Brain microvascular endothelial cell (primary cell): ENCODE data around the gene CLEC1B.
"Not testable (repeated sequence)": the region's sequence is repeated elsewhere in the genome, so short reads cannot be mapped to it uniquely, and the experiment has no call there.

Experiments used
- DNase-seq: peaks from one replicate; pipeline ENCODE4 v3.0.0-alpha.2; 2020
- H3K27ac ChIP-seq: fragments of 250-450 bp; sonication (Bioruptor Pico); 2 replicates; pipeline ENCODE4 v1.5.1; 2020; ENCODE audit warnings: mild to moderate bottlenecking, moderate library complexity
- H3K27me3 ChIP-seq: fragments of 250-450 bp; sonication (Bioruptor Pico); replicated peaks from 2 replicates; pipeline ENCODE4 v1.5.1; 2020; ENCODE audit warnings: mild to moderate bottlenecking
- H3K36me3 ChIP-seq: fragments of 250-450 bp; sonication (Bioruptor Pico); replicated peaks from 2 replicates; pipeline ENCODE4 v1.5.1; 2020; ENCODE audit warnings: mild to moderate bottlenecking
- H3K4me3 ChIP-seq: 2 replicates; pipeline ENCODE4 v1.5.1; 2011; ENCODE audit warnings: low read depth, mild to moderate bottlenecking, control low read depth, low read length, moderate library complexity
- in situ Hi-C: cut with HindIII; loops from 2 replicates; pipeline ENCODE4 v1.10.0; 2017; ENCODE audit warnings: low sequenced_read_pairs, low pct_ligation_motif_present
- TF ChIP-seq, protein P1 (sequence below): IDR thresholded peaks from 2 replicates; pipeline ENCODE4 v1.5.1; 2011; ENCODE audit warnings: low read depth, mild to moderate bottlenecking, moderate library complexity, low read length, control low read depth, inconsistent platforms; ENCODE audit errors: missing control alignments

Gene CLEC1B

DNA sequence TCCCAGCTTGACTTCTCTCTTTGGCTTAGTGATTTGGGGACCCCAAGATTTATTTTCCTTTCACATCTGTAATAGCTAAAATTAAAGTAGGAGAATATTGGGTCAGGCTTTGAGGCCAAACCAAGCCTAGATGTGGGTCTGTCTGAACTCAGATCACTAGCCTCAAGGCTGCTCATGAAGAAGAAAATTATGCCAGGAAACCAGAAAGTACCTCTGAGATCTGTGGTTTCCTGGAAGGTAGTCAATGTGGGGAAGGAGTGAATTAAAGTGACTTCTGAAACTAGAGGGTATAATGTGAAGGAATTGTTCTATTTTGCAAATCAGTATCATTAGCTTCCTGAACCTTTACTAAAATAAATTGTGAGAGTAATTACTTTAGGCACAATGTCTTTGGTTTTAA lies 41.1 kb downstream of the CLEC1B start:
- no peaks in the 10 kb centered on the region for H3K27me3 ChIP-seq
- TF ChIP-seq, protein P1, sequence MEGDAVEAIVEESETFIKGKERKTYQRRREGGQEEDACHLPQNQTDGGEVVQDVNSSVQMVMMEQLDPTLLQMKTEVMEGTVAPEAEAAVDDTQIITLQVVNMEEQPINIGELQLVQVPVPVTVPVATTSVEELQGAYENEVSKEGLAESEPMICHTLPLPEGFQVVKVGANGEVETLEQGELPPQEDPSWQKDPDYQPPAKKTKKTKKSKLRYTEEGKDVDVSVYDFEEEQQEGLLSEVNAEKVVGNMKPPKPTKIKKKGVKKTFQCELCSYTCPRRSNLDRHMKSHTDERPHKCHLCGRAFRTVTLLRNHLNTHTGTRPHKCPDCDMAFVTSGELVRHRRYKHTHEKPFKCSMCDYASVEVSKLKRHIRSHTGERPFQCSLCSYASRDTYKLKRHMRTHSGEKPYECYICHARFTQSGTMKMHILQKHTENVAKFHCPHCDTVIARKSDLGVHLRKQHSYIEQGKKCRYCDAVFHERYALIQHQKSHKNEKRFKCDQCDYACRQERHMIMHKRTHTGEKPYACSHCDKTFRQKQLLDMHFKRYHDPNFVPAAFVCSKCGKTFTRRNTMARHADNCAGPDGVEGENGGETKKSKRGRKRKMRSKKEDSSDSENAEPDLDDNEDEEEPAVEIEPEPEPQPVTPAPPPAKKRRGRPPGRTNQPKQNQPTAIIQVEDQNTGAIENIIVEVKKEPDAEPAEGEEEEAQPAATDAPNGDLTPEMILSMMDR, result no peak
- H3K27ac ChIP-seq, result no peak overlapping the region
- no peaks in the 10 kb centered on the region for H3K36me3 ChIP-seq
- no peak overlapping the region for H3K4me3 ChIP-seq
- no peak for DNase-seq
- in situ Hi-C loops, result no loop called here

DNA sequence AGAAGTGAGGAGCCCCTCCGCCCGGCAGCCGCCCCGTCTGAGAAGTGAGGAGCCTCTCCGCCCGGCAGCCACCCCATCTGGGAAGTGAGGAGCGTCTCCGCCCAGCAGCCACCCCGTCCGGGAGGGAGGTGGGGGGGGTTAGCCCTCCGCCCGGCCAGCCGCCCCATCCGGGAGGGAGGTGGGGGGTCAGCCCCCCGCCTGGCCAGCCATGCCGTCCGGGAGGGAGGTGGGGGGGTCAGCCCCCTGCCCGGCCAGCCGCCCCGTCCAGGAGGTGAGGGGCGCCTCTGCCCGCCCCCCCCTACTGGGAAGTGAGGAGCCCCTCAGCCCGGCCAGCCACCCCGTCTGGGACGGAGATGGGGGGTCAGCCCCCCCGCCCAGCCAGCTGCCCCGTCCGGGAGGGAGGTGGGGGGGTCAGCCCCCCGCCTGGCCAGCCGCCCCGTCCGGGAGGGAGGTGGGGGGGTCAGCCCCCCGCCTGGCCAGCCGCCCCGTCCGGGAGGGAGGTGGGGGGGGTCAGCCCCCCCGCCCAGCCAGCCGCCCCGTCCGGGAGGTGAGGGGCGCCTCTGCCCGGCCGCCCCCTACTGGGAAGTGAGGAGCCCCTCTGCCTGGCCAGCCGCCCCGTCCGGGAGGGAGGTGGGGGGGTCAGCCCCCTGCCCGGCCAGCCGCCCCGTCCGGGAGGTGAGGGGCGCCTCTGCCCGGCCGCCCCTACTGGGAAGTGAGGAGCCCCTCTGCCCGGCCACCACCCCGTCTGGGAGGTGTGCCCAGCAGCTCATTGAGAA lies 45.8 kb downstream of the CLEC1B start:
- in situ Hi-C loops, H3K36me3 ChIP-seq, H3K27ac ChIP-seq, H3K4me3 ChIP-seq, DNase-seq, H3K27me3 ChIP-seq: not testable (repeated sequence)

DNA sequence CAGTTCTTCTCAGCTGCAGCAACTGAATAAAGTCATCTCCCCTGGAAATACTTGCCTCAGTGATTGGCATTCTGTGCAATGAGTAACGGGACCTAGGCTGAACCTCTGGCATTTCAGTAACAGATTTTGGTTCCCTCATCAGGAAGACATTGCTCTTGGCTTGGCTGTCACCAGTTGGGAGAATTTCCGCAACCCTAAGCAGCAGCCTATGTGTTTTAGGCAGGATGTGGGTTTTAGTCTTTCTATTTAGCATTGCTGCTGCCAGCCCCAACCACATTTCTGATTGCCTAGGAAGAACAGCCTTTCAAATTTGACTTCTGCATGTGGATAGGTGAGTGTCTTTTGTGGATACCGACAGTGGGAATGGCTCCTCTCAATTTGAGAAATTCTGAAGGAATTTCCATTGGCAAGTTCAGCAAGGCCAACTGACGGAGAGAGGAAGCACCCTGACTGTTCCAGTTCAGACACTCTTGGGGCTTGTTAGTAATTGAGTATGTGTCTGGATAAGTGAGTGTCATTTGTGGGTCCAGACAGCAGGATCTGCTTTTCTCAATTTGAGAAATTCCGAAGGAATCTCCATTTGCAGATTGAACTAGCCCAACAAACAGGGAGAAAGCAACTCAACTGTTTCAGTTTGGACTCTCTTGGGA lies 47.8 kb downstream of the CLEC1B start:
- Histone ChIP-seq H3K27ac (no peak overlapping the region), H3K4me3 (no peak overlapping the region), H3K36me3 (no peaks in the 10 kb centered on the region), H3K27me3 (no peaks in the 10 kb centered on the region)
- DNase-seq, result no peak
- in situ Hi-C loops, result no loop called here
- TF ChIP-seq, protein P1, result no peak

DNA sequence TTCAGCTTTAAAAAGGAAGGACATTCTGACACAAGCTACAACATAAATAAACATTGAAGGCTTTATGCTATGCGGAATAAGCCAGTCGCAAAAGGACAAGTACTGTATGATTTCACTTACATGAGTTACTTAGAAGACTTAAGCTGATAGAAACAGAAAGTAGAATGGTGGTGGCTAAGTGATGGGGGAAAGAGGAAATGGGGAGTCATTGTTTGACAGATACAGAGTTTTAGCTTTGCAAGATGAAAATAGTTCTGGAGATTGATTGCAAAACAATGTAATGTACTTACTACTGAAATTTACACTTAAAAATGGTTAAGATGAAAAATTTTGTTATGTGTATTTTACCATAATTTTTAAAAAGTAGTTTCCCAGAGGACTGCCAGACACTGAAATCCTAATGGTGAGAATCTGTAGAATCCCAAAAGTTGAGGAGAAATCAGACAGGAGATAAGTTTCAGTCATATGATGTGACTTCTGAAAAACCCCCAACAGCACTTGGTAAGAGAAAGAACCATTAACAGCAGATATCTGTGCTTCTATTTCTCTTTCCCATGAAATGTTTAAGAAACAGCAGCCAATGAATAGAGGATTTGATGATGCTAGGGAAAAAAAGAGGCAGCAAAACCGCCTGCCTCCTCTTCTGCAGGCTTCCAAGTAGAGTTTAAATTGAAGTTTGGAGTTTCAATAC lies 50.2 kb downstream of the CLEC1B start:
- H3K27ac ChIP-seq, result no peak overlapping the region
- H3K4me3 ChIP-seq, result no peak overlapping the region
- TF ChIP-seq, protein P1, result no peak
- no peak for DNase-seq
- no peaks in the 10 kb centered on the region for H3K36me3 ChIP-seq
- H3K27me3 ChIP-seq, result no peaks in the 10 kb centered on the region
- in situ Hi-C loops, result no loop called here

DNA sequence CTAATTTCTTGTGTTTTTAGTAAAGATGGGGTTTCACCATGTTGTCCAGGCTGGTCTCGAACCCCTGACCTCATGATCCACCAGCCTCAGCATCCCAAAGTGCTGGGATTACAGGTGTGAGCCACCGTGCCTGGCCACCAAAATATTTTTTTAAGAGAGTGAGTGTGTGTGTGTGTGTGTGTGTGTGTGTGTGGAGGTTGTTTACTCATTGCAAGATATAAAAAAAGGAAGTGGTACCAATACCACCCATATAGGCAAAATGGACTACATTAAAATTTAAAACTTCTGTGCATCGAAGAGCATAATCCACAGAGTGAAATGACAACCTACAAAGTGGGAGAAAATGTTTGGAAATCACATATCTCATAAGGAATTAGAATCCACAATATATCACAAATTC lies 51.2 kb downstream of the CLEC1B start:
- Histone ChIP-seq H3K27ac (no peak overlapping the region), H3K4me3 (no peak overlapping the region), H3K36me3 (no peaks in the 10 kb centered on the region), H3K27me3 (no peaks in the 10 kb centered on the region)
- TF ChIP-seq, protein P1, result no peak
- in situ Hi-C loops, result no loop called here
- no peak for DNase-seq

DNA sequence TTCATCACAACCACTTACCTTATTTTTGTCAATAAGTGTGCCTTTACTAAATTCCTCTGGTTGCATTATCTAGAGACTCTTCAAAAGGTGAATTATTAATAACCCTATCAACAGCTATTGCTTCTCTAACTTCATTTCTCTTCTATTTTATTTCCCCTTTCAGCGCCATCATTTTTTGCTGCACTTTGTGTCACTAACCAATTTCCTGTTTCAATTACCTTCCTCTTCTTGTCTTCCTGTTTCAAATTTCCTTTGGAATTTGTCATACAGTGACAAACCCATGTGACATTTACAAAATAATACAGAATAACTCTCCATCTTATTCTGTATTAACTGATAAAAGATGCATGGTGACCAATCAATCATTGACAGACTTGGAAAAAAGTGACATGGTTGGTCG lies 54.5 kb downstream of the CLEC1B start:
- in situ Hi-C loops, result no loop called here
- TF ChIP-seq, protein P1, result no peak
- no peak for DNase-seq
- H3K27me3 ChIP-seq, result no peaks in the 10 kb centered on the region
- H3K36me3 ChIP-seq, result no peaks in the 10 kb centered on the region
- no peak overlapping the region for H3K27ac ChIP-seq
- H3K4me3 ChIP-seq, result no peak overlapping the region
